CD4-positive, alpha-beta T cell treated with Interleukin-17A for 1 hour (primary cell): Measurements from ENCODE around the gene FAM136A.
"Not testable (repeated sequence)": the region's sequence is repeated elsewhere in the genome, so short reads cannot be mapped to it uniquely, and the experiment has no call there.

ENCODE experiments used
- DNase-seq: peaks from one replicate; pipeline ENCODE4 v3.0.0-alpha.2; 2020

Gene FAM136A

GRCh38 chr2:70301344-70302194, at the start of gene FAM136A:
TSS of gene FAM136A (minus strand) at chr2:70302067. CDS start at chr2:70302011, 56 bp downstream.
- peak; percentile 89 for DNase-seq

DNA sequence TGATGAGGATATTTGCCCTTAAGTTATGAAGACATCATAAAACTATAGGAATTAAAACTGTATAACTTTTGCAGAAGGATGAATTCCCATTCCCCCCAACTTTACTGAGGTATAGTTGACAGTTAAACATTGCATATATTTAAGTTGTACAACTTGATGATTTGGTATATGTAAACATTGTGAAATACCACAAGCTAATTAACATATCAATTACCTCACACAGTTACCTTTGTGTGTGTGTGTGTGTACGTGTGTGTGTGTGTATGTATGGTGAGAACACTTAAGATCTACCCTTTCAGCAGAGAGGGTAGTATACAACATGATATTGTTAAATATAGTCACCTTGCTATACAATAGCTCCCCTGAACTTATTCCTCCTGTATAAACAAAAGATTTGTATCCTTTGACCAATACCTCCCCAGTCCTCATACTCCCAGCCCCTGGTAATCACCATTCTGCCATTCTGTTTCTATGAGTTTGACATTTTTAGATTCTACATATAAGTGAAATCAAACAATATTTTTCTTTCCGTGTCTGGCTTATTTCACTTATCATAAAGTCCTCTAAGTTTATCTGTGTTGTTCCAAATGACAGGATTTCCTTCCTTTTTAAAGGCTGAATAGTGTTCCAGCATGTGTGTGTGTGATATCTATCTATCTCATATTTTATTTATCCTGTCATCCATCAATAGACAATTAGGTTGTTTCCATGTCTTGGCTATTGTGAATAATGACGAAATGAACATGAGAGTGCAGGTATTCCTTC, 48.2 kb upstream of the FAM136A start:
- no peak for DNase-seq

DNA sequence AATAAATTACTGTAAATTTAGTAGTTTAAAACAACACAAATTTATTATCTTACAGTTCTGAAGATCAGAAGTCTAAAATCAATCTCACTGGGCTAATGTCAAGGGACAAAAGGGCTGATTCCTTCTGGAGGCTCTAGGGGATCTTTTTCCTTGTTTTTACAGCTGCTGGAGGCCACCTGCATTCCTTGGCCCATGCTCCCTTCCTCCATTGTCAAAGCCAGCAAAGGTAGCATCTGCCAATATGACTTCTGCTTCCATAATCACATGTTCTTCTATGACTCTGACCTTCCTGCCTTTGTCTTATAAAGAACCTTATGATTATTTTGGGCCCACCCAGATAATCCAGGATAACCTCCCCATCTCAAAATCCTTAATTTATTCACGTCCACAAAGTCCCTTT, 46.0 kb upstream of the FAM136A start:
- DNase-seq, result no peak

DNA sequence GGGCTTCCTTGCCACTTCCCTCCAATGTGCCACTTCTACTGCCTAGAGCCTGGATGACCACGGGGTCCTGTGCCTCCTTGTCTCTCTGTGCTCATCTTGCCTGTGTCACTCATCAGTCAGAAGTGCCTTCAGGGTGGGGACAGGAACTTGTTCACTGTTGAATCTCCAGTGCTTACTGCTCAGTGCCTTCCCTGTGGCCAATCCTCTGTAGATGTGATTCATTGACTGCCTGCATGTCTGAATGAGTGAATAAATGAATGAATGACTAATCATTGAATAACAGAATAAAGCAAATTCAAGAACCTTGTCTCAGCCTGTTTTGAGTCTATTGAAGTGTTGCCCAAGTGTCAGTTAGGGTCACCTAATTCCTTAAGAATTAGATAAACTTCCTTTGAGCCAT, 42.3 kb upstream of the FAM136A start:
- DNase-seq, result no peak

GRCh38 chr2:70341477-70341765, 39.6 kb upstream of the FAM136A start:
- no peak for DNase-seq

DNA sequence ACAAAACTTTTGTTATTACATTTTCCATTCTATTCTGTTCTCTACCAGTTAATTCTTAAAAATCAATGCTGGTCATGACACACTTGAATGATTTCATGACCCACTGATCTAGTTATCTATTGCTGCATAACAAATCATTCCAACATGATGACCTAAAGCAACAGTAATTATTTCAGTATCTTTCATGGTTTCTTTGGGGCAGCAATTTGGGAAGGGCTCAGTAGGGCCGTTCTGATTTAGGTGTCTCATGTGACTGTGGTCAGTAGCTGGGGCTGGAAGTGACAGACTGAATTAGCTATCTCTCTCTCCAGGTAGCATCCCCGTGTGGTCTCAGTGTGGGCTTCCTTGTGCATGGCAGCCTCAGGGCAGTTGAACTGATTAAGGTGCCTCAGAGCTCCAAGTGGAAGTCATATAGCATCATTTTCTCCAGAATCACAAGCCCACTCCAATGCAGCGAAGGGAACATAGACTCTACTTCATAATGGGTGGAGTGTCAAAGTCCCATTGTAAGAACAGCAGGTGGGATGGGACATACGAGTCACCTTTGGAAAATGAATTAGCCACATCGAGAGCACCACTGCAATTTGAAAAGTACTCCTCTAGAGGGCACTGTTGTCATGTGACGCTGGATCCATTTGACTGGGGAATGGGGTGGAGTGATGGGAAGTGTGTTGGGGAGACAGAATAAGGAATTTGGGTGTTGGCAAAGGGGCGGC, 39.1 kb upstream of the FAM136A start:
- peak; percentile 56 for DNase-seq

- no peak for DNase-seq
Measured at GRCh38 chr2:70340075-70340474, 38.2 kb upstream of the FAM136A start.

DNA sequence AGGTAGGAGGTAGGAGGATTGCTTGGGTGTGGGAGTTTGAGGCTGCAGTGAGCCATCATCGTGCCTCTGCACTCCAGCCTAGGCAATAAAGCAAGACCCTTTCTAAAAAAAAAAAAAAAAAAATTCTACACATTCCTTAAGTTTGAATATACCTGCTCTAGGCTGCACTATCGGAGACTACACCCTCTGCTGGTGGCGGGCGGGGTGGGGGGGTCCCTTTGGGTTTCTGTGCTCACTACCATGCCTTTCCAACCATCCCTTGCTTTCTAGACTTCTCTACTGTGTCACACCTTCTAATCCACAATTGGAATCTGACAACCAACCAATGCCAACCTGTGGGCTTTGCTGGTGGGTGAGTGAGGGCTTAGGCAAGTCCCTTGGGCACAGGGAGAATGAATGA, 34.7 kb upstream of the FAM136A start:
- no peak for DNase-seq

DNA sequence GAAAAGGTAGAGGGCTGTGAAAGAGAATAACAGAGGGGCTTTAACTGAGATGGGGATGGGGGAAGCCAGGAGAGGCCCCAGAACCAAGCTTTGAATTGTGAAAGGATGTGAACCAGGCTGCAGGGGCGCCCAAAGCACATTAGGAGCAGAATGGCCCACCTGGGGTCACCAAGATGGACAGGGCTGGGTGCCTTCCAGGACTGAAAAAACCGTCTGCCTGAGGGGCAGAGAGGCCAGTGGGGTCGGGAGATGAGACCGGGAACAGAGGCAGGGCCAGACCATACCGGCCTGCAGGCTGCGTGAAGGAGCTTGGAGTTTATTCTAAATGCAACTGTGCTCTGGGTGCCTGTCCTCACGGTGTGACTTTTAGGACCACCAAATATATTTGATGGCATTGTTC, 29.1 kb upstream of the FAM136A start:
- DNase-seq, result no peak

GRCh38 chr2:70330476-70330875, 28.6 kb upstream of the FAM136A start:
- DNase-seq, result no peak

DNA sequence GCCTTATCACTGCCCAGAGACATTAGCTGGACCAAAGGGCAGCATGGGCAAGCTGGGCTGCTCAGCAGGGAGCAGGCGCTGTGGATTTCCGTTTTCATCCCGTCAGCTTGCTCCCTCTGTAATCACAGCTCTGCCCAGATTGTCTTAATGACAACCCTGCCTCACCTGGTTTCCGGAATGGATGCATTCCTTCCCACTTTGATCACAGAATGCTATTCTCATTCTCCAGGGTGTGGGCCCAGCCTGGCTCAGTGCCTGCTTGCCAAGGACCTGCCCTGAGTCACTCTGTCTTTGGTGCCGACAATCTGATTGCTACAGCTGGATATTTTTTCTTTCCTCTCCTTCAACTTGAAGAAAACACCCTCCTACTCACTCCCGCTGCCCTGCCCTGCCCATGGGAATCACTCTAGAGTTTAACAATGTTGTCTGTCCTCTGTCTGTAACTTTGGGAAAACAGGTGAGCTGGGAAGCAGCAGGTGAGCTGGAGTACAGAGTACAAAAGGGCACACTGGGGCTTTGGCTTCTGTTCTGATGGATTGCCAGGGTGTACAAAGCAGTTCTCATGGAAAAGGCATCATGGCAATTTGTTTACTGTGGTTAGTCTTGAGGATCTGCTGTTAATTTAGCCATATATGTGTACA, 27.2 kb upstream of the FAM136A start:
- no peak for DNase-seq

DNA sequence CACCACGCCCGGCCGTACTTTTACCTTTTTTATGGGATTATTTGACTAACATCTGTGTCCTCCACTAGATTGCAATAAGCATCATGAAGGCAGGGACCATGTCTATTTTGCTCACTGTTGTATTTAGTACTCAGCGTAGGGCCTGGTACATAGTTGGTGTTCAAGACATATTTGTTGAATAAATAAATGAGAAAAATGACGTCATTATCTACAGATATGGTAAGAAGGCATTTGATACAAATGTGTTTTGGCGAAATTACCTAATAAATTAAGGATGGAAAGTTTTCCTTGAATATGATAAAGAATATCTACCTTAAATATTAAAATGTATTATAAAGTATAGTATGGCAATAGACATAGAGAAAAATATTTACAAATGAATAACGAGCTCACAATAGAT, 24.0 kb upstream of the FAM136A start:
- DNase-seq, result no peak

DNA sequence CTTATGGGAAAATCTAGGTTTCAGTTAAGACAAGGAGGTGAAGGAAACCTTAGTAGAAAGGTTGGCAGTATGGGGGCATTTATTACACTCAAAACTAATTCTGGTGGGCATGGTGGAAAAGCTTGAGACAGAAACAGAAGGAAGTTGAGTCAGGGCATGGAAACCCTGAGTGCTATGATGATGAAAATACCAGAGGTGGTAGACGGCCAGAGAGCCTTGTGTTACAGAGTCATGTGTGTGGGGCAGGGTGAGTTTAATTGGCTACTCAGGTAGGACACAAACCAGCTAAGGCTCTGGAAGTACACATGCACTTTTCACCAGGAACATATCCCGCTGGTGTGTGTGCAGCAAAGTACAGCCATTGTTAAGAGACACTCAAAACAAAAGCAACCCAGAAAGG, 20.7 kb upstream of the FAM136A start:
- no peak for DNase-seq

DNA sequence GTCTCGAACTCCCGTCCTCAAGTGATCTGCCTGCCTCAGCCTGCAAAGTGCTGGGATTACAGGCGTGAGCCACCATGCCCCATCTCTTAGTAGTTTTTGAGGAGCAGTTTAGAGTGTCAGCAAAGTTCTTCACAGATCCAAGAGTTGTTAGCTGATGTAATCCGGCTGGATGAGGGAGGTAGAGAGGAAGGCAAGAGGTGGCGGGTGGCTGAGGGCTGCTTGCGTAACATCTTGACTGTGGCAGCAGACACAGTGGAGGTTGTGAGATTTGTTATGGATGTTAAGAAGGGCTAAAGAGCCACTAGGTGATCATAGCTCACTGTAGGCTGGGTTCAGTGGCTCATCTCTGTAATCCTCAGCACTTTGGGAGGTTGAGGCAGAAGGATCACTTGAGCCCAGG, 19.5 kb upstream of the FAM136A start:
- DNase-seq, result no peak

- no peak for DNase-seq
Measured at GRCh38 chr2:70314640-70315039, 12.8 kb upstream of the FAM136A start.

GRCh38 chr2:70312560-70312959, 10.7 kb upstream of the FAM136A start:
- no peak for DNase-seq

DNA sequence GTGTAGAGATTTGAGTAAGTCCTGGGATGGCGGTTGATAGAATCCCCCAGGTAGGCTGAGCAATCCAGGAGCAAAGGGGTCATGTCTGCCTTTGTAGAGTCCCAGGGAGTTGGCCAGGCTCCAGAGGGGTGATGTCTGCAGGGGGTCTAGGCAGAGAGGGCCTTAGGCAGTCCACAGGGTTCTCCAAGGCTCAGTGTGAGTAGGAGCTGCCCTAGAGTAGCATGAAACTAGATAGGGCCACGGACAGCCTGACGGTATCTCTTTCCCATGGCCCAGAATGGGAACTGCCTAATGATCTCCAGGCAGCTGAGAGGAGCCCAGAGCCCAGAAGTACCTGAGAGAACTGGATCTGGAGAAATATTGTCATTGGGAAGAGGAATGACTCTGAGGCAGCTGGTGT, 9.0 kb upstream of the FAM136A start:
- no peak for DNase-seq

DNA sequence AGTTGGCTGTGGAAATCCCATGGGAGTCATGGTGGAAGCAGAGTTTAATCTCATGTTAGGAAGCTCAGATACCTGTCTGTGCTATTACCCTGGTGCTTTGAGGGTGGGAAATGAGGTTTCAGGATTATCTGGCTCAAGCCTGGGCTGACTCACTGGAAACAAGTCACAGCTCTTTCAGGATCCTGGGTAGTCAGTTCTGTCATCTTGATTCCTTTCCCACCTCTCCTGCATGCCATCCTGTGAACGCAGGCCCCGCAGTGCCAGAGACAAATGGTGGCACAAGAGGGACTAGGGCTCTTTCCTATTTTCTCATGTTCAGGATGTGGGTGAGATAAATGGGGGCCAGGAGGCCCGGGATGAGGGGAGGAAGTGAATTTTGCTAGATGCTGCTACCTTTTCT, 3.7 kb upstream of the FAM136A start:
- no peak for DNase-seq

- no peak for DNase-seq
Measured at GRCh38 chr2:70304498-70304897, 2.6 kb upstream of the FAM136A start.

- no peak for DNase-seq
Measured at GRCh38 chr2:70303186-70303585, 1.3 kb upstream of the FAM136A start.

GRCh38 chr2:70302195-70302546, 304 bp upstream of the FAM136A start:
- DNase-seq, result not testable (repeated sequence)

DNA sequence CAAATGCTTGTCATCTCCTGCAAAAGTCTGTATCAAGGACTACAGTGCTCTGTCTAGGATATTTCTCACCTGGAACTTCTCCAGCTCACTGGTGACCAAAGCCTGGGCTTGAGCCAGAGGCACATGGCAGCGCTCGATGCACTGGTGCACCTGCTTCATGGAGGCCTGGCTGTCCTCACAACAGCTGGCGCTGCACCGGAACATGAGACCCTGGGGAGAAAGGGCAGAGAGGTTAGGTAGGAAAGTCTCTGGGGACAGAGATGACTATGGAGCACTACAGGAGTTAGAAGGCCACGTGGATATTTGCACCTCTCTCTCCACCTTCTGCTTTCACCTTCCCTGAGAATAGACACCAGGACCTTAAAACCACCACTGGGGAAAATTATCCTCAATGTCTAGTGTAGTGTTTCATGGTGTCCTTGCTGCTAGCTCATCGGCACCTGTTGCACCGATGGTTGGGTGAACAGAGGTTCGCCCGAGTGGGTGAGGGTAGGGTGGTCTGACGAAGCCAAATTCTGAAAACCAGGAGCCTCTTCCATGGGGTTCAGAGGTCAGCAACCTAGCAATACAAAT, 1.0 kb downstream of the FAM136A start:
- no peak for DNase-seq

GRCh38 chr2:70297828-70298227, 4.0 kb downstream of the FAM136A start:
- not testable (repeated sequence) for DNase-seq
